ENCODE data around the gene EHD3. TPM values are rescaled to one million over a fixed set of nuclear protein-coding genes. Genes with fewer than 3 reads are reported as not detected.

Gene EHD3
- total RNA-seq, 2 donors from 2014 or later: 1.0 to 1.1 TPM

DNA sequence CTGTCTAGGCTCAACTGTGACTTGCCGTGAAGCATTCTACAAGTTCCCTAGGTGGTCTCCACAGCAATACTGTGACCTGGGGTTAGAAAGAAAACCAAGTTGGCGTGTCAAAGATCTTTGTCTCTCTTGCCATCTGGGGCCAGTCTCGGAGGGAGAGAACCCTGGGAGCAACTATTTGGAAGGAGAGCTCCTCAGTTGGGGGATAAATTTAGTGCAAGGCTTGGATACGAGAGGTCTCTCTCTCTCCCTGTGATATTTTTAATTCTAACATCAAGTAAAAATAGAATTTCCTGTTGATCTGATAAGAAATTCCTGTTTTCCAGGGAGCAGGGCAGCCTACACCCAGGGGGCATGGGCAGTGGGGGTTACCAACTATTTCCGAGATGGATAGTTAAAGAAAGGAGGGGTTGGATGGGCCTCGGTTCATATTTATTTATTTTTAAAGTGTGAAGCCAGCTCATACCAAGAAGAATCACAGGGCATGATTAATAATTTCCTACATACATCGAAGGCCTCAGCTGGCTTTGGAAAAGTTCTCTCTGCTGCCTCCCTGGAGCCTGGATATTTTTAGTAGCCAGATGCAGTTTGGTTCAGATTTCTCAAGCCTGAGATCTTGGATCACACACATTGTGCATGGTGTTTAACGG, 62.8 kb downstream of the EHD3 start:
- DNase-seq: no peak
- no peak for TF ChIP-seq CTCF (IDR thresholded peaks at IDR 0.05)
- H3K4me3 ChIP-seq: no peak overlapping the region
- H3K27me3 ChIP-seq: no peaks in the 10 kb centered on the region
- intact Hi-C loops (cut with DNase I): no loop called here
- H3K9ac ChIP-seq (ENCODE audit: low read depth in 2 of 2, low read length in 2 of 2): no peak overlapping the region
- H3K36me3 ChIP-seq: no peaks in the 10 kb centered on the region
- no peaks in the 10 kb centered on the region for H3K9me3 ChIP-seq
- H3K4me1 ChIP-seq: no peaks in the 10 kb centered on the region
- no peak overlapping the region for H3K27ac ChIP-seq

GRCh38 chr2:31297751-31298150, 63.8 kb downstream of the EHD3 start:
- Histone ChIP-seq H3K9me3 (no peaks in the 10 kb centered on the region), H3K4me3 (no peak overlapping the region), H3K27ac (no peak overlapping the region), H3K4me1 (no peaks in the 10 kb centered on the region), H3K27me3 (no peaks in the 10 kb centered on the region), H3K9ac (ENCODE audit: low read depth in 2 of 2, low read length in 2 of 2) (no peak overlapping the region), H3K36me3 (no peaks in the 10 kb centered on the region)
- no peak for TF ChIP-seq CTCF (IDR thresholded peaks at IDR 0.05)
- no peak for DNase-seq
- intact Hi-C loops (cut with DNase I): no loop called here

DNA sequence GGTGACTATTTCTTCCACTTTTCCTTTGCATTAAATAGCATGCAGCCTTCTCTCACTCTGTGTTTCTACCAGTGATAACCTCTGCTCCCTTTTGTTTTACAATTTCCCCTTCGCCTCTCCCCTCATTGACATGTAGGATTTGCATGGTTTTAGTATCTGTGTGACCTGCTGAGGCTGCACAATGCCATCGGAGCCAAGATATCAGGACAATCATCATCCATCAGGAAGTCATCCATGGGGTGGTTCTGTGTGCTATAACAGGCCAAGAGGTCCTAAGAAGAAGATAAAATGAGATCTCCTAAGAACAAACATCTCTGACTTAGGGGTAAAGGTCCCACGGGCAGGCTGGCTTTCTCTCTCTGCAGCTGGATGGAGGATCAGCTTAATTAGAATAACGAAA, 65.6 kb downstream of the EHD3 start:
- TF ChIP-seq CTCF (IDR thresholded peaks at IDR 0.05): no peak
- no peaks in the 10 kb centered on the region for H3K4me1 ChIP-seq
- H3K9ac ChIP-seq (ENCODE audit: low read depth in 2 of 2, low read length in 2 of 2): no peak overlapping the region
- no peak for DNase-seq
- no peak overlapping the region for H3K27ac ChIP-seq
- no peaks in the 10 kb centered on the region for H3K36me3 ChIP-seq
- no peaks in the 10 kb centered on the region for H3K9me3 ChIP-seq
- H3K4me3 ChIP-seq: no peak overlapping the region
- H3K27me3 ChIP-seq: no peaks in the 10 kb centered on the region
- intact Hi-C loops (cut with DNase I): no loop called here

GRCh38 chr2:31300309-31300708, 66.4 kb downstream of the EHD3 start:
- no peak for TF ChIP-seq CTCF (IDR thresholded peaks at IDR 0.05)
- Histone ChIP-seq H3K9me3 (no peaks in the 10 kb centered on the region), H3K36me3 (no peaks in the 10 kb centered on the region), H3K27ac (no peak overlapping the region), H3K4me3 (no peak overlapping the region), H3K4me1 (no peaks in the 10 kb centered on the region), H3K27me3 (no peaks in the 10 kb centered on the region), H3K9ac (ENCODE audit: low read depth in 2 of 2, low read length in 2 of 2) (no peak overlapping the region)
- intact Hi-C loops (cut with DNase I): no loop called here
- no peak for DNase-seq

DNA sequence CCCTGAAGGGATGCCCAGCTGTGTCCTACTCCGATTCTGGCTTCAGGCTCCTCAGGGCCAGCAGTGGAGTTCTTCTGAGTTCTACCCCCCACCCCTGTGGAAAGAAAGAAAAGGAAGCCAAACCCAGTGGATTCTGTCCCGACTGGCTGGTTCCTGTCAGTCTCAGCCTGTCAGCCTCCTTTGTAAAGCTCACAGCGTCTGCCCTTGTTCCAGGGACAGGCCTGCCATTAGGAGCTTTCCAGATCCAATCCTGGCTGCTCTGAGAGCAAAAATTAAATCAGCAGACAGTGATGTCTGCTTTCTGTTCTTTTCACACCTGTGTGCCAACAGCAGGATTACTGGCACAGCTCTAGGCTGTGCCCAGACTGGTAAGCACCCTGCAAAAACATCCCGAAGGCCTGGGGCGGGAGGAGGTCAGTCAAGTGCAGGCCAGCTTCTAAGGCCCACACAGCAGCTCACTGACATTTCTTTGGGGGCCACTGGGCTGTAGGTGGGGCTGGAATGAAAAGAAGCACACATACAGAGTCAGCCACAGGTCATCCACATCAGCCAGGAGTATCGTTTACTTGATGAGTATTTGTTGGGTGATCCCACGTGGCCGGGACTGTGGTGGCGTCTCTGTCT, 69.1 kb downstream of the EHD3 start:
- DNase-seq: no peak
- TF ChIP-seq CTCF (IDR thresholded peaks at IDR 0.05): no peak
- Histone ChIP-seq H3K9me3 (no peaks in the 10 kb centered on the region), H3K4me3 (no peak overlapping the region), H3K27ac (no peak overlapping the region), H3K36me3 (no peaks in the 10 kb centered on the region), H3K9ac (ENCODE audit: low read depth in 2 of 2, low read length in 2 of 2) (no peak overlapping the region), H3K4me1 (no peaks in the 10 kb centered on the region), H3K27me3 (no peaks in the 10 kb centered on the region)
- intact Hi-C loops (cut with DNase I): no loop called here

Measured in colonic mucosa (tissue), 4 donors.